Mesendoderm (in vitro differentiated cells): ENCODE measurements around the gene NELFA.

Experiments
- DNase-seq: peaks from one replicate; pipeline ENCODE4 v3.0.0; 2013
- H2AK5ac ChIP-seq: 2 replicates; pipeline ENCODE4 v1.6.1; 2013; ENCODE audit warnings: low read length, inconsistent platforms
- H2BK120ac ChIP-seq: 2 replicates; pipeline ENCODE4 v1.6.1; 2013; ENCODE audit warnings: low read depth, mild to moderate bottlenecking, low read length, moderate library complexity, mixed read lengths
- H2BK15ac ChIP-seq: replicated peaks from 2 replicates; pipeline ENCODE4 v1.6.1; 2013; ENCODE audit warnings: low read depth, mild to moderate bottlenecking, moderate library complexity
- H2BK5ac ChIP-seq: 2 replicates; pipeline ENCODE4 v1.6.1; 2013; ENCODE audit warnings: low read length, inconsistent platforms
- H3K18ac ChIP-seq: 2 replicates; pipeline ENCODE4 v1.6.1; 2013; ENCODE audit warnings: mild to moderate bottlenecking, low read length, mixed read lengths
- H3K23ac ChIP-seq: one replicate; pipeline ENCODE4 v1.6.1; 2013; ENCODE audit warnings: low read length
- H3K27ac ChIP-seq: 2 replicates; pipeline ENCODE4 v1.5.1; 2013; ENCODE audit warnings: low read depth, mild to moderate bottlenecking, inconsistent platforms, low read length, moderate library complexity
- H3K27me3 ChIP-seq: 2 replicates; pipeline ENCODE4 v1.6.1; 2013; ENCODE audit warnings: low read length, control low read depth, mild to moderate bottlenecking, inconsistent platforms; ENCODE audit not compliant: insufficient read depth, poor library complexity
- H3K36me3 ChIP-seq: 2 replicates; pipeline ENCODE4 v1.6.1; 2013; ENCODE audit warnings: low read length, inconsistent platforms; ENCODE audit not compliant: control insufficient read depth, insufficient read depth
- H3K4ac ChIP-seq: one replicate; pipeline ENCODE4 v1.6.1; 2013; ENCODE audit warnings: low read depth, mild to moderate bottlenecking, low read length, moderate library complexity
- H3K4me1 ChIP-seq: 2 replicates; pipeline ENCODE4 v1.6.1; 2013; ENCODE audit warnings: low read depth, low read length, inconsistent platforms; ENCODE audit not compliant: control insufficient read depth
- H3K4me2 ChIP-seq: 2 replicates; pipeline ENCODE4 v1.6.1; 2013; ENCODE audit warnings: low read length
- H3K4me3 ChIP-seq: 2 replicates; pipeline ENCODE4 v1.5.1; 2013; ENCODE audit warnings: mild to moderate bottlenecking, low read length
- H3K56ac ChIP-seq: one replicate; pipeline ENCODE4 v1.6.1; 2013; ENCODE audit warnings: low read length
- H3K79me1 ChIP-seq: 2 replicates; pipeline ENCODE4 v1.6.1; 2013; ENCODE audit warnings: low read length, inconsistent platforms
- H3K79me2 ChIP-seq: 2 replicates; pipeline ENCODE4 v1.6.1; 2013; ENCODE audit warnings: mild to moderate bottlenecking, low read length; ENCODE audit not compliant: control insufficient read depth, insufficient read depth
- H3K9ac ChIP-seq: 2 replicates; pipeline ENCODE4 v1.6.1; 2013; ENCODE audit warnings: low read length, inconsistent platforms
- H4K5ac ChIP-seq: one replicate; pipeline ENCODE4 v1.6.1; 2013; ENCODE audit warnings: low read length
- H4K8ac ChIP-seq: one replicate; pipeline ENCODE4 v1.6.1; 2013; ENCODE audit warnings: low read depth, mild to moderate bottlenecking, control low read depth, low read length, moderate library complexity
- WGBS: extraction: QIAGEN DNeasy Blood & Tissue Kit; methylation state at CpG from one replicate; pipeline ENCODE4 v1.1.7; 2013; ENCODE audit warnings: low lambda C conversion rate, missing lambda C conversion rate; ENCODE audit not compliant: insufficient coverage; ENCODE audit errors: extremely low coverage; 5-methylcytosine and 5-hydroxymethylcytosine counted together

NELFA gene

GRCh38 chr4:1964971-1965370 is 43.8 kb downstream of the NELFA start:
- H3K27ac ChIP-seq: no peak overlapping the region
- H3K79me1 ChIP-seq: no peaks in the 10 kb centered on the region
- H3K9ac ChIP-seq: no peak overlapping the region
- H2BK120ac ChIP-seq: no peak overlapping the region
- no peak overlapping the region for H3K4ac ChIP-seq
- no peak overlapping the region for H3K56ac ChIP-seq
- H3K18ac ChIP-seq: no peak overlapping the region
- H2AK5ac ChIP-seq: no peak overlapping the region
- no peaks in the 10 kb centered on the region for H3K79me2 ChIP-seq
- peaks cover 6% of the 10 kb centered on the region for H3K4me1 ChIP-seq
- H3K23ac ChIP-seq: no peak overlapping the region
- no peaks in the 10 kb centered on the region for H3K27me3 ChIP-seq
- no peak overlapping the region for H4K8ac ChIP-seq
- H3K36me3 ChIP-seq: peaks cover 10% of the 10 kb centered on the region
- no CpG with 5 or more reads among the region's 1 CpG for WGBS
- DNase-seq: no peak
- no peak overlapping the region for H3K4me3 ChIP-seq
- H2BK5ac ChIP-seq: no peak overlapping the region
- no peak overlapping the region for H3K4me2 ChIP-seq
- no peak overlapping the region for H4K5ac ChIP-seq
- no peak overlapping the region for H2BK15ac ChIP-seq

- DNase-seq: peak; percentile 60
- Histone ChIP-seq H3K79me2 (no peaks in the 10 kb centered on the region), H2AK5ac (no peak overlapping the region), H3K9ac (peak overlapping the region; percentile 18), H2BK5ac (no peak overlapping the region), H3K4me2 (peak overlapping the region; percentile 21), H3K18ac (no peak overlapping the region), H3K56ac (peak overlapping the region; percentile 61), H3K4ac (no peak overlapping the region), H3K27ac (no peak overlapping the region), H3K79me1 (no peaks in the 10 kb centered on the region), H4K8ac (no peak overlapping the region), H2BK120ac (no peak overlapping the region), H3K4me3 (no peak overlapping the region), H2BK15ac (no peak overlapping the region), H3K27me3 (no peaks in the 10 kb centered on the region), H4K5ac (no peak overlapping the region), H3K4me1 (peaks cover 6% of the 10 kb centered on the region), H3K36me3 (peaks cover 10% of the 10 kb centered on the region), H3K23ac (no peak overlapping the region)
- no CpG with 5 or more reads among the region's 6 CpGs for WGBS
Observed at GRCh38 chr4:1964443-1964842, 44.3 kb downstream of the NELFA start.

GRCh38 chr4:1962980-1963379 is 45.8 kb downstream of the NELFA start:
- no peak overlapping the region for H2BK120ac ChIP-seq
- no peak overlapping the region for H2BK5ac ChIP-seq
- H3K56ac ChIP-seq: no peak overlapping the region
- no peak overlapping the region for H3K18ac ChIP-seq
- DNase-seq: no peak
- no peak overlapping the region for H3K9ac ChIP-seq
- no peak overlapping the region for H3K4ac ChIP-seq
- H3K79me1 ChIP-seq: no peaks in the 10 kb centered on the region
- H3K4me1 ChIP-seq: peaks cover 6% of the 10 kb centered on the region
- WGBS: no CpG with 5 or more reads among the region's 4 CpGs
- H4K5ac ChIP-seq: no peak overlapping the region
- no peak overlapping the region for H2BK15ac ChIP-seq
- H4K8ac ChIP-seq: no peak overlapping the region
- H3K27ac ChIP-seq: no peak overlapping the region
- no peak overlapping the region for H2AK5ac ChIP-seq
- H3K79me2 ChIP-seq: no peaks in the 10 kb centered on the region
- H3K4me2 ChIP-seq: no peak overlapping the region
- no peaks in the 10 kb centered on the region for H3K27me3 ChIP-seq
- H3K36me3 ChIP-seq: peaks cover 17% of the 10 kb centered on the region
- no peak overlapping the region for H3K4me3 ChIP-seq
- H3K23ac ChIP-seq: no peak overlapping the region

- H2BK120ac ChIP-seq: no peak overlapping the region
- H4K5ac ChIP-seq: no peak overlapping the region
- no peak overlapping the region for H3K4me3 ChIP-seq
- H3K4me2 ChIP-seq: no peak overlapping the region
- H3K79me2 ChIP-seq: no peaks in the 10 kb centered on the region
- H2AK5ac ChIP-seq: no peak overlapping the region
- H3K56ac ChIP-seq: no peak overlapping the region
- no peak for DNase-seq
- H3K79me1 ChIP-seq: no peaks in the 10 kb centered on the region
- no CpG with 5 or more reads among the region's 4 CpGs for WGBS
- H3K27ac ChIP-seq: no peak overlapping the region
- H3K23ac ChIP-seq: no peak overlapping the region
- peaks cover 6% of the 10 kb centered on the region for H3K4me1 ChIP-seq
- H4K8ac ChIP-seq: no peak overlapping the region
- H2BK15ac ChIP-seq: no peak overlapping the region
- H2BK5ac ChIP-seq: no peak overlapping the region
- H3K27me3 ChIP-seq: no peaks in the 10 kb centered on the region
- no peak overlapping the region for H3K4ac ChIP-seq
- no peak overlapping the region for H3K9ac ChIP-seq
- H3K36me3 ChIP-seq: peaks cover 19% of the 10 kb centered on the region
- no peak overlapping the region for H3K18ac ChIP-seq
Observed at GRCh38 chr4:1961563-1961962, 47.2 kb downstream of the NELFA start.

- Histone ChIP-seq H2BK15ac (no peak overlapping the region), H4K5ac (no peak overlapping the region), H3K18ac (no peak overlapping the region), H3K4me3 (no peak overlapping the region), H3K79me1 (no peaks in the 10 kb centered on the region), H3K79me2 (no peaks in the 10 kb centered on the region), H3K4me1 (peaks cover 6% of the 10 kb centered on the region), H3K23ac (no peak overlapping the region), H2BK5ac (no peak overlapping the region), H3K27ac (no peak overlapping the region), H2BK120ac (no peak overlapping the region), H3K9ac (no peak overlapping the region), H3K36me3 (peaks cover 19% of the 10 kb centered on the region), H3K4ac (no peak overlapping the region), H4K8ac (no peak overlapping the region), H3K27me3 (no peaks in the 10 kb centered on the region), H2AK5ac (no peak overlapping the region), H3K4me2 (no peak overlapping the region), H3K56ac (no peak overlapping the region)
- WGBS: no CpG with 5 or more reads among the region's 15 CpGs
- DNase-seq: no peak
Observed at GRCh38 chr4:1961038-1961437, 47.7 kb downstream of the NELFA start.

- H3K18ac ChIP-seq: no peak overlapping the region
- no CpG with 5 or more reads among the region's 7 CpGs for WGBS
Observed at GRCh38 chr4:1960170-1960825, 48.5 kb downstream of the NELFA start.

More at GRCh38 chr4:1960170-1960825, 48.5 kb downstream of the NELFA start:
- Histone ChIP-seq H2BK5ac (no peak overlapping the region), H3K79me2 (no peaks in the 10 kb centered on the region), H3K56ac (no peak overlapping the region), H2AK5ac (no peak overlapping the region), H2BK15ac (no peak overlapping the region), H4K5ac (no peak overlapping the region), H3K23ac (no peak overlapping the region), H3K4me3 (no peak overlapping the region), H3K9ac (no peak overlapping the region), H3K4me2 (no peak overlapping the region), H3K36me3 (peaks cover 22% of the 10 kb centered on the region), H3K27ac (no peak overlapping the region), H4K8ac (no peak overlapping the region), H3K4ac (no peak overlapping the region), H3K4me1 (peaks cover 6% of the 10 kb centered on the region), H3K79me1 (no peaks in the 10 kb centered on the region), H3K27me3 (no peaks in the 10 kb centered on the region), H2BK120ac (no peak overlapping the region)
- no peak for DNase-seq
